GM12878 (cell line): ENCODE data around the gene DCAF8. TPM values are rescaled to one million over a fixed set of nuclear protein-coding genes. Genes with fewer than 3 reads are reported as not detected.

Source experiments
- ATAC-seq: fragments of 200-7000 bp; cut with Tn5 transposase; 3 replicates; pipeline ENCODE4 v1.9.1; 2020; ENCODE audit warnings: mild to moderate bottlenecking, moderate library complexity
- BruUV-seq: library from RNA; stranded (reverse); fragments of 400-500 nt; replicated peaks from 2 replicates; lab custom pipeline; 2021; lab: Mats Ljungman, UMichigan
- CTCF ChIA-PET: fragments of 300-600 bp; sonication (Branson Sonifier 250); formaldehyde crosslinking; extraction: SDS; loops from one replicate; lab custom pipeline; 2021; ENCODE audit warnings: inconsistent platforms; lab: Yijun Ruan, JAX
- POLR2A ChIA-PET: fragments of 350-600 bp; formaldehyde crosslinking; extraction: SDS; loops from one replicate; lab custom pipeline; 2021; ENCODE audit warnings: inconsistent platforms; lab: Charles Lee
- RAD21 ChIA-PET: fragments of 300-600 bp; sonication (Branson Sonifier 250); formaldehyde crosslinking; loops from one replicate; lab custom pipeline; 2023; ENCODE audit warnings: antibody characterized with exemption; ENCODE audit not compliant: unreplicated experiment; lab: Charles Lee
- SMC1A ChIA-PET: fragments of 300-600 bp; sonication (Branson Sonifier 250); formaldehyde crosslinking; loops from one replicate; lab custom pipeline; 2023; ENCODE audit not compliant: unreplicated experiment, uncharacterized antibody; lab: Charles Lee
- DNase-seq: peaks from one replicate; pipeline ENCODE4 v3.0.0-alpha.2; 2011; ENCODE audit warnings: low read depth, low spot score
- FAIRE-seq: peaks from 3 replicates; lab custom pipeline; 2011; peaks lifted over from hg19 to GRCh38; lab: Jason Lieb, UNC
- H2AFZ ChIP-seq: 2 replicates; pipeline ENCODE4 v1.6.0; 2011; ENCODE audit warnings: low read depth, low read length, control low read depth; ENCODE audit not compliant: control insufficient read depth
- H3K27ac ChIP-seq: 2 replicates; pipeline ENCODE4 v1.5.1; 2011; ENCODE audit warnings: control low read depth; ENCODE audit not compliant: control insufficient read depth, insufficient read depth
- H3K27me3 ChIP-seq, 2 experiments: replicated peaks in 1 of 2; 2 replicates each; pipeline versions ENCODE4 v1.6.0 to v1.6.1; 2011; ENCODE audit warnings: low read length in 1 of 2; ENCODE audit not compliant: control insufficient read depth in 2 of 2, insufficient read depth in 2 of 2
- H3K36me3 ChIP-seq, 2 experiments: 2 replicates each; pipeline ENCODE4 v1.5.1; 2011; ENCODE audit warnings: low read length in 1 of 2; ENCODE audit not compliant: control insufficient read depth in 2 of 2, insufficient read depth in 2 of 2
- H3K4me1 ChIP-seq: 2 replicates; pipeline ENCODE4 v1.6.1; 2011; ENCODE audit warnings: mild to moderate bottlenecking, low read length, moderate library complexity, mixed read lengths; ENCODE audit not compliant: control insufficient read depth, insufficient read depth
- H3K4me2 ChIP-seq: 2 replicates; pipeline ENCODE4 v1.6.0; 2011; ENCODE audit warnings: control low read depth; ENCODE audit not compliant: control insufficient read depth, insufficient read depth
- H3K4me3 ChIP-seq: fragments of 200-600 bp; sonication (generic); 2 replicates; pipeline ENCODE4 v1.5.1; 2016
- H3K79me2 ChIP-seq: 2 replicates; pipeline ENCODE4 v1.6.0; 2011; ENCODE audit warnings: low read length; ENCODE audit not compliant: control insufficient read depth, insufficient read depth
- H3K9ac ChIP-seq: 2 replicates; pipeline ENCODE4 v1.8.0; 2011; ENCODE audit warnings: low read length, control low read depth, mixed read lengths; ENCODE audit not compliant: control insufficient read depth, insufficient read depth
- H3K9me3 ChIP-seq: replicated peaks from 3 replicates; pipeline ENCODE4 v1.5.1; 2011; ENCODE audit warnings: mild to moderate bottlenecking, low read length; ENCODE audit not compliant: control insufficient read depth, insufficient read depth
- H4K20me1 ChIP-seq: 2 replicates; pipeline ENCODE4 v1.6.0; 2011; ENCODE audit not compliant: control insufficient read depth, insufficient read depth
- BMI1 ChIP-seq: fragments of 450-650 bp; IDR thresholded peaks from 2 replicates; pipeline ENCODE4 v1.6.1; 2016; ENCODE audit warnings: mild to moderate bottlenecking, moderate library complexity, borderline replicate concordance
- NBN ChIP-seq: fragments of 450-650 bp; IDR thresholded peaks from 2 replicates; pipeline ENCODE4 v1.6.1; 2016
- RB1 ChIP-seq: fragments of 450-650 bp; formaldehyde crosslinking; IDR thresholded peaks from 2 replicates; pipeline ENCODE4 v1.6.1; 2017; ENCODE audit warnings: mild to moderate bottlenecking, borderline replicate concordance
- RFX5 ChIP-seq: IDR thresholded peaks from 2 replicates; pipeline ENCODE4 v1.6.1; 2011; ENCODE audit warnings: low read depth, low read length, improper control_type of control experiment
- WGBS: methylation state at CpG from one replicate; pipeline ENCODE4 v1.1.6; 2016; ENCODE audit warnings: low lambda C conversion rate; ENCODE audit not compliant: insufficient replicate concordance, insufficient coverage; ENCODE audit errors: missing lambda C conversion rate; 5-methylcytosine and 5-hydroxymethylcytosine counted together
- in situ Hi-C: fragments of 300-500 bp; cut with MboI; formaldehyde crosslinking; loops from 9 replicates; pipeline ENCODE4 v1.14.3; 2018; ENCODE audit warnings: mixed read lengths
- intact Hi-C: fragments of 100-400 bp; cut with micrococcal nuclease; formaldehyde crosslinking; loops from one replicate; pipeline ENCODE4 v1.14.2; 2022; ENCODE audit not compliant: unreplicated experiment
- polyA plus RNA-seq, 11 experiments: library from polyadenylated mRNA; depleted of rRNA in 4 of 11; unstranded in 6 of 11; stranded (reverse) in 5 of 11; fragments of >200 nt; fragmentation: Nextera tagmentation in 4 of 11; fragmentation: Illumina TruSeq in 1 of 11; extraction: Ambion mirVana in 4 of 11; extraction: Trizol in 1 of 11; gene quantifications; 1 replicate in 1 of 11; 2 replicates in 10 of 11; pipeline versions ENCODE4 v1.2.1 to v1.2.3, GENCODE V29; 2011 to 2016; ENCODE audit warnings: inconsistent platforms in 2 of 11, missing spikeins in 2 of 11, low read depth in 1 of 11
- total RNA-seq, 4 experiments: library from RNA; depleted of rRNA in 3 of 4; stranded (reverse); fragments of >200 nt in 3 of 4; fragmentation: Illumina TruSeq in 1 of 4; extraction: Trizol in 1 of 4; gene quantifications; 2 replicates each; pipeline versions ENCODE4 v1.2.1 to v1.2.3, GENCODE V29; 2013 to 2021
- TF ChIP-seq, protein P1 (sequence below): IDR thresholded peaks from 2 replicates; pipeline ENCODE4 v1.6.1; 2011; ENCODE audit warnings: borderline replicate concordance, low read depth, mild to moderate bottlenecking, moderate library complexity, mixed read lengths, low read length; ENCODE audit not compliant: insufficient read depth; ENCODE audit errors: extremely low read length
- TF ChIP-seq, protein P2 (sequence below), 3 experiments: IDR thresholded peaks in 2 of 3; conservative IDR thresholded peaks in 1 of 3; 2 replicates each; pipeline ENCODE4 v1.5.1; 2011; ENCODE audit warnings: low read depth in 3 of 3, low read length in 3 of 3, mild to moderate bottlenecking in 3 of 3, control low read depth in 2 of 3, moderate library complexity in 2 of 3, inconsistent platforms in 1 of 3, mixed read lengths in 1 of 3; ENCODE audit not compliant: control insufficient read depth in 2 of 3, insufficient read depth in 1 of 3; ENCODE audit errors: extremely low read depth in 1 of 3
- TF ChIP-seq, protein P3 (sequence below): fragments of 450-650 bp; IDR thresholded peaks from 2 replicates; pipeline ENCODE4 v1.6.1; 2018; ENCODE audit warnings: borderline replicate concordance, mild to moderate bottlenecking; ENCODE audit not compliant: partially characterized antibody

Gene DCAF8
- total and polyA plus RNA-seq, 10 of the 15 experiments (the other 5 are each of a cell fraction or from before 2014, with no cell fraction given): 10.4 to 152 (median 84.6) TPM

DNA sequence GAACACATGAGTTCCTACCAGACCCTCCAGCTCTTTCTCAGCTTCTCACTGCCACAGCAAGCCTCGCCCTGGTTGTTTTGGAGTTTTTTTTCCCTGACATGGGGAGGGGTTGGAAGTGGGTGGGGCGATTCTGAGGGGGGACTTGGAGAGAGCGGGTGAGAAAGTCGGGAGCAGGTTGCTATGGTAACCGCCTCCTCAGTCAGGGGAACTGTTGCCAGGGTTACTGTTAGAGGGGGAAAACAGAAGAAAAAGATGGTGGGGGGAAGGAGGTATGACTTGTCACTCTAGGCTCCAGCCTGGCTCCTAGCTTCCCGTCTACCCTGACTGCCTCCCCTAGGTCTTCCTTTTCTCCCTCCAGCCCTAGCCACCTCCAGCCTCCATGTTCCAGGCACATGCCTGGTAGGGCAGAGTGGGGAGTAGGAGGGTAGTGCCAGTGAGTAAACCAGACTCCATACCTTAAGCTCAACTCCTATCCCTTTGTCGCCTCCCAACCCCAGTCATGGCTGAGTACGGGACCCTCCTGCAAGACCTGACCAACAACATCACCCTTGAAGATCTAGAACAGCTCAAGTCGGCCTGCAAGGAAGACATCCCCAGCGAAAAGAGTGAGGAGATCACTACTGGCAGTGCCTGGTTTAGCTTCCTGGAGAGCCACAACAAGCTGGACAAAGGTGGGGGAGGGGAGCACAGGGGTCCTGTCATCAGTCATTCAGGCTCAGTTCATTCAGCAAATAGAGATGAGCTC lies 51.1 kb downstream of the DCAF8 start:
- TF ChIP-seq RFX5: no peak
- TF ChIP-seq, protein P1, sequence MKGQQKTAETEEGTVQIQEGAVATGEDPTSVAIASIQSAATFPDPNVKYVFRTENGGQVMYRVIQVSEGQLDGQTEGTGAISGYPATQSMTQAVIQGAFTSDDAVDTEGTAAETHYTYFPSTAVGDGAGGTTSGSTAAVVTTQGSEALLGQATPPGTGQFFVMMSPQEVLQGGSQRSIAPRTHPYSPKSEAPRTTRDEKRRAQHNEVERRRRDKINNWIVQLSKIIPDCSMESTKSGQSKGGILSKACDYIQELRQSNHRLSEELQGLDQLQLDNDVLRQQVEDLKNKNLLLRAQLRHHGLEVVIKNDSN: no peak
- TF ChIP-seq RB1: no peak
- TF ChIP-seq, protein P2, sequence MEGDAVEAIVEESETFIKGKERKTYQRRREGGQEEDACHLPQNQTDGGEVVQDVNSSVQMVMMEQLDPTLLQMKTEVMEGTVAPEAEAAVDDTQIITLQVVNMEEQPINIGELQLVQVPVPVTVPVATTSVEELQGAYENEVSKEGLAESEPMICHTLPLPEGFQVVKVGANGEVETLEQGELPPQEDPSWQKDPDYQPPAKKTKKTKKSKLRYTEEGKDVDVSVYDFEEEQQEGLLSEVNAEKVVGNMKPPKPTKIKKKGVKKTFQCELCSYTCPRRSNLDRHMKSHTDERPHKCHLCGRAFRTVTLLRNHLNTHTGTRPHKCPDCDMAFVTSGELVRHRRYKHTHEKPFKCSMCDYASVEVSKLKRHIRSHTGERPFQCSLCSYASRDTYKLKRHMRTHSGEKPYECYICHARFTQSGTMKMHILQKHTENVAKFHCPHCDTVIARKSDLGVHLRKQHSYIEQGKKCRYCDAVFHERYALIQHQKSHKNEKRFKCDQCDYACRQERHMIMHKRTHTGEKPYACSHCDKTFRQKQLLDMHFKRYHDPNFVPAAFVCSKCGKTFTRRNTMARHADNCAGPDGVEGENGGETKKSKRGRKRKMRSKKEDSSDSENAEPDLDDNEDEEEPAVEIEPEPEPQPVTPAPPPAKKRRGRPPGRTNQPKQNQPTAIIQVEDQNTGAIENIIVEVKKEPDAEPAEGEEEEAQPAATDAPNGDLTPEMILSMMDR (IDR thresholded peaks at IDR 0.05 in 2 of 3, conservative IDR thresholded peaks at IDR 0.05 in 1 of 3; ENCODE audit: control insufficient read depth in 2 of 3, extremely low read depth in 1 of 3, insufficient read depth in 1 of 3, low read depth in 3 of 3, low read length in 3 of 3): no peak
- TF ChIP-seq NBN: no peak
- TF ChIP-seq, protein P3, sequence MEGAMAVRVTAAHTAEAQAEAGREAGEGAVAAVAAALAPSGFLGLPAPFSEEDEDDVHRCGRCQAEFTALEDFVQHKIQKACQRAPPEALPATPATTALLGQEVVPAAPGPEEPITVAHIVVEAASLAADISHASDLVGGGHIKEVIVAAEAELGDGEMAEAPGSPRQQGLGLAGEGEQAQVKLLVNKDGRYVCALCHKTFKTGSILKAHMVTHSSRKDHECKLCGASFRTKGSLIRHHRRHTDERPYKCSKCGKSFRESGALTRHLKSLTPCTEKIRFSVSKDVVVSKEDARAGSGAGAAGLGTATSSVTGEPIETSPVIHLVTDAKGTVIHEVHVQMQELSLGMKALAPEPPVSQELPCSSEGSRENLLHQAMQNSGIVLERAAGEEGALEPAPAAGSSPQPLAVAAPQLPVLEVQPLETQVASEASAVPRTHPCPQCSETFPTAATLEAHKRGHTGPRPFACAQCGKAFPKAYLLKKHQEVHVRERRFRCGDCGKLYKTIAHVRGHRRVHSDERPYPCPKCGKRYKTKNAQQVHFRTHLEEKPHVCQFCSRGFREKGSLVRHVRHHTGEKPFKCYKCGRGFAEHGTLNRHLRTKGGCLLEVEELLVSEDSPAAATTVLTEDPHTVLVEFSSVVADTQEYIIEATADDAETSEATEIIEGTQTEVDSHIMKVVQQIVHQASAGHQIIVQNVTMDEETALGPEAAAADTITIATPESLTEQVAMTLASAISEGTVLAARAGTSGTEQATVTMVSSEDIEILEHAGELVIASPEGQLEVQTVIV: no peak
- peak; percentile 64 for TF ChIP-seq BMI1
- ChIA-PET POLR2A (interaction anchor here (0.8 kb wide), 2 partner anchors 10 to 48 kb away, joined by 3 read pairs; no protein-coding TSS in a partner anchor), SMC1A (interaction anchor here (1.1 to 11.5 kb wide), 4 partner anchors 9 to 41 kb away, joined by 3 to 95 read pairs (median 4); no protein-coding TSS in a partner anchor), CTCF (interaction anchor here (0.6 to 2.3 kb wide), 5 partner anchors 11 to 495 kb away, joined by 3 to 8 read pairs (median 6); no protein-coding TSS in a partner anchor), RAD21 (interaction anchor here (1.2 kb wide), 1 partner anchor 18 kb away, joined by 3 read pairs; no protein-coding TSS in a partner anchor)
- Histone ChIP-seq H3K9ac (no peak overlapping the region), H3K9me3 (no peaks in the 10 kb centered on the region), H3K4me3 (no peak overlapping the region), H2AFZ (no peak overlapping the region), H4K20me1 (no peaks in the 10 kb centered on the region), H3K36me3 (peaks cover 20 to 29% of the 10 kb centered on the region in 2 experiments; a peak in 3 of 4 replicates), H3K4me1 (peaks cover 12% of the 10 kb centered on the region), H3K79me2 (peaks cover 25% of the 10 kb centered on the region), H3K27ac (no peak overlapping the region), H3K27me3 (no peaks in the 10 kb centered on the region), H3K4me2 (no peak overlapping the region)
- BruUV-seq: no TSS peak
- intact Hi-C loops: no loop called here
- ATAC-seq (no peak), DNase-seq (no peak), FAIRE-seq (no peak)
- 88% methylated on average over 9 of the region's 10 CpGs for WGBS
- in situ Hi-C loops: no loop called here
